ENCODE measurements around the gene TMEM62.

Gene TMEM62

GRCh38 chr15:43229977-43230376, 96.6 kb downstream of the TMEM62 start:
- WGBS (ENCODE audit: insufficient coverage, insufficient read length), result no CpG with 5 or more reads among the region's 5 CpGs
- H3K4me1 ChIP-seq (ENCODE audit: control insufficient read depth, insufficient read depth, low read length), result no peaks in the 10 kb centered on the region
- H3K27me3 ChIP-seq (ENCODE audit: control insufficient read depth, insufficient read depth, low read length), result no peaks in the 10 kb centered on the region
- H3K9me3 ChIP-seq (ENCODE audit: control insufficient read depth, insufficient read depth, low read length), result no peaks in the 10 kb centered on the region
- no peak for DNase-seq (ENCODE audit: low read depth, low spot score)
- H3K27ac ChIP-seq (ENCODE audit: low read length), result no peak overlapping the region
- no peaks in the 10 kb centered on the region for H3K36me3 ChIP-seq (ENCODE audit: control insufficient read depth, insufficient read depth, low read length)
- no peak overlapping the region for H3K4me3 ChIP-seq (ENCODE audit: low read length)

DNA sequence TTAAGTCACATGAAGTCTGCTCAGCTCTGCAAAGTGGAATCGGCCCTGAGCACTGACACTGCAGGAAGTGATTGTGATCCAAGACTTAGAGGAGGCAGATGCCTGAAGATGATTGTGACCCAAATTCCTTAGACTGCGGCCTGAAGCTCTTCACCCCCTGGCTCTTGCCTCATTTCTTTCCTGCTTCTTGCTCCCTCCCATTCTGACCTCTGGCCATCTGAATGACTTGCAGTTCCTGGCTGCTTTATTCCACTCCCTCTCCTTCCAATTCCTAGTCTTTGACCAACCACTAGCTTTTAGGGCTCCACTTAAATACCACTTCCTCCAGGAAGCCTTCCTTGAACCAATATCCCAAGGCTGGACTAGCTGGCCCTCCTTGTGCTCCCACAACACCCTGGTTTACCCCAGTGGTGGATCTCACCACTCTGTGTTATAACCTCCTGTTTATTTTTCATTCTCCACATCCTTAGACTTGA, 97.3 kb downstream of the TMEM62 start:
- no peaks in the 10 kb centered on the region for H3K36me3 ChIP-seq (ENCODE audit: control insufficient read depth, insufficient read depth, low read length)
- H3K4me1 ChIP-seq (ENCODE audit: control insufficient read depth, insufficient read depth, low read length), result no peaks in the 10 kb centered on the region
- no peak for DNase-seq (ENCODE audit: low read depth, low spot score)
- no peak overlapping the region for H3K4me3 ChIP-seq (ENCODE audit: low read length)
- no peaks in the 10 kb centered on the region for H3K9me3 ChIP-seq (ENCODE audit: control insufficient read depth, insufficient read depth, low read length)
- H3K27me3 ChIP-seq (ENCODE audit: control insufficient read depth, insufficient read depth, low read length), result no peaks in the 10 kb centered on the region
- no CpG with 5 or more reads among the region's 2 CpGs for WGBS (ENCODE audit: insufficient coverage, insufficient read length)
- no peak overlapping the region for H3K27ac ChIP-seq (ENCODE audit: low read length)

DNA sequence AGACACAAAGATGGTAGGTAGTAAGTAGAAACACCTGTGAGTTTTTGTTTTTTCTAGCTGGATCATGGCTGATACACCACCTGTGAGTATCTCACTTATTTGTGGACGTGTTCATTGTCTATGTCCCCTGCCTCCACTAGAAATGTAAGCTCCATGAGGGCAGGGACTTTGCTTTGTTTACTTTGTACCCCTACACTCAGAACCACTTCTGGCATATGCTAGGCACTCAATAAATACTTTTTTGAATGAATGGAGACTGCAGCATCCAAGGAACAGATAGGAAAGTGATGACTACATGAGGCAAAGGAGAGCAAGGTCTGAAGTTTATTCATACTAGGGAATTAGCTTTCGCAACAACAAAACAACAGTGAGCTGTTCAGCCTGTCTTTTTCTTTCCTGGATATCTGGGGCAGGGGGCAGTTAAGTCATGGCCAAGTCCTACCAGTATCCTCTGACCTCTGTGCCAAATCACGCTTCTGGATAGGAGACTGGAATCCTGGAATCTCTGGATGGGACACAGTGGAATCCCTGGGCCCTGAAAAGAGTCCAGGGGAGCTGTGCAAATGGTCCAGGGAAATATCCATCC, 99.0 kb downstream of the TMEM62 start:
- H3K27ac ChIP-seq (ENCODE audit: low read length), result no peak overlapping the region
- H3K4me3 ChIP-seq (ENCODE audit: low read length), result no peak overlapping the region
- H3K36me3 ChIP-seq (ENCODE audit: control insufficient read depth, insufficient read depth, low read length), result no peaks in the 10 kb centered on the region
- H3K4me1 ChIP-seq (ENCODE audit: control insufficient read depth, insufficient read depth, low read length), result no peaks in the 10 kb centered on the region
- H3K9me3 ChIP-seq (ENCODE audit: control insufficient read depth, insufficient read depth, low read length), result no peaks in the 10 kb centered on the region
- H3K27me3 ChIP-seq (ENCODE audit: control insufficient read depth, insufficient read depth, low read length), result no peaks in the 10 kb centered on the region
- no peak for DNase-seq (ENCODE audit: low read depth, low spot score)
- WGBS (ENCODE audit: insufficient coverage, insufficient read length), result no CpG with 5 or more reads among the region's 3 CpGs

Data from iPS DF 6.9 (cell line).